RWPE2 (cell line): ENCODE measurements around the gene APP.
"Not testable (repeated sequence)": the region's sequence is repeated elsewhere in the genome, so short reads cannot be mapped to it uniquely, and the experiment has no call there.

Experiments used
- ATAC-seq: fragments of 200-7000 bp; cut with Tn5 transposase; 3 replicates; pipeline ENCODE4 v1.9.1; 2021; ENCODE audit warnings: low read depth
- DNase-seq: peaks from one replicate; pipeline ENCODE4 v3.0.0-alpha.2; 2020; ENCODE audit warnings: low spot score
- H3K27ac ChIP-seq: fragments of 450-650 bp; 2 replicates; pipeline ENCODE4 v1.5.1; 2017; ENCODE audit warnings: mild to moderate bottlenecking; ENCODE audit not compliant: poor library complexity, severe bottlenecking
- H3K27me3 ChIP-seq: fragments of 250-450 bp; sonication (Bioruptor Pico); 2 replicates; pipeline ENCODE4 v1.5.1; 2021; ENCODE audit warnings: mild to moderate bottlenecking, moderate library complexity; ENCODE audit not compliant: insufficient read depth, poor library complexity, severe bottlenecking
- H3K36me3 ChIP-seq: fragments of 250-450 bp; sonication (Bioruptor Pico); 2 replicates; pipeline ENCODE4 v1.5.1; 2020; ENCODE audit warnings: low read depth, mild to moderate bottlenecking, moderate library complexity
- H3K4me1 ChIP-seq: fragments of 250-450 bp; sonication (Bioruptor Pico); 2 replicates; pipeline ENCODE4 v1.5.1; 2021; ENCODE audit warnings: mild to moderate bottlenecking, moderate library complexity; ENCODE audit not compliant: insufficient read depth, poor library complexity, severe bottlenecking
- H3K4me3 ChIP-seq: fragments of 250-450 bp; sonication (Bioruptor Pico); 2 replicates; pipeline ENCODE4 v1.5.1; 2021; ENCODE audit warnings: mild to moderate bottlenecking, moderate library complexity; ENCODE audit not compliant: severe bottlenecking
- H3K9me3 ChIP-seq: fragments of 250-450 bp; sonication (Bioruptor Pico); 2 replicates; pipeline ENCODE4 v1.5.1; 2021; ENCODE audit warnings: mild to moderate bottlenecking, moderate library complexity; ENCODE audit not compliant: severe bottlenecking
- CTCF ChIP-seq: fragments of 450-650 bp; IDR thresholded peaks from one replicate; pipeline ENCODE4 v1.5.1; 2017; ENCODE audit warnings: mild to moderate bottlenecking, moderate library complexity; ENCODE audit not compliant: poor library complexity, severe bottlenecking

The APP gene

DNA sequence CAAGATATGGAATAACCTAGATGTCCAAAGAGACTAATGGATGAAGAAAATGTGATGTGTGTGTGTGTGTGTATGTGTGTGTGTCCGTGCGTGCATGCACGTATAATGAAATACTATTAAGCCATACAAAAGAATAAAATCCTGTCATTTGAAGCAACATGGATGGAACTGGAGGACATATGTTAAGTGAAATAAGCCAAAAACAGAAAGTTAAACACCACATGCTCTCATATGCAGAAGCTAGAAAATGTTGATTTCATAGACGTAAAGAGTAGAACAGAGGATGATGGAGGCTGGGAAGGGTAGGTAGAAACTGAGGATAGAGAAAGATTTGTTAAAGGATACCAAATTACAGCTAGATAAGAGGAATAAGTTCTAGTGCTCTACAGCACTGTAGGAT, 133.7 kb downstream of the APP start:
- H3K4me3 ChIP-seq = no peak overlapping the region
- no peak for TF ChIP-seq CTCF
- H3K9me3 ChIP-seq = no peaks in the 10 kb centered on the region
- H3K4me1 ChIP-seq = peaks cover 6% of the 10 kb centered on the region
- peaks cover 32% of the 10 kb centered on the region for H3K36me3 ChIP-seq
- no peaks in the 10 kb centered on the region for H3K27me3 ChIP-seq
- ATAC-seq (no peak), DNase-seq (no peak)
- no peak overlapping the region for H3K27ac ChIP-seq

DNA sequence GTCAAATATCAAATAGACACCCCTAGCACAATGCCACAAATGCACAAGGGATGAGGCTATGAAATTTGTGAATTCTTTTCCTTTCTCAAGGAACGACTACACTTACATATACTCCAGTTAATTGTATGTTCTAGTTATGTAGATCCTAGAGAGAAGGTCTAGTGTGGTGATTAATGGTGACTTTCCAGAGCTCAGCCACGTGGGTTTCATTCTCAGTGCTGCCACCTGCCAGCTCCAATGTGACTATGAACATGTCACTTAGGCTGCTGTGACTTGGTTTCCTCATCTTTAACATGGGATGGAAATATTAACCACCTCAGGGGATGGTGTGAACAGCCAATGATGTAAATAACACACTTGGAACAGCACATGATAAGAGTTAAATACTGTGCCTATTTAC, 138.3 kb downstream of the APP start:
- no peaks in the 10 kb centered on the region for H3K4me1 ChIP-seq
- DNase-seq = no peak
- H3K36me3 ChIP-seq = peaks cover 41% of the 10 kb centered on the region
- no peak overlapping the region for H3K4me3 ChIP-seq
- no peak overlapping the region for H3K27ac ChIP-seq
- no peak for ATAC-seq
- no peak for TF ChIP-seq CTCF
- no peaks in the 10 kb centered on the region for H3K9me3 ChIP-seq
- H3K27me3 ChIP-seq = no peaks in the 10 kb centered on the region

DNA sequence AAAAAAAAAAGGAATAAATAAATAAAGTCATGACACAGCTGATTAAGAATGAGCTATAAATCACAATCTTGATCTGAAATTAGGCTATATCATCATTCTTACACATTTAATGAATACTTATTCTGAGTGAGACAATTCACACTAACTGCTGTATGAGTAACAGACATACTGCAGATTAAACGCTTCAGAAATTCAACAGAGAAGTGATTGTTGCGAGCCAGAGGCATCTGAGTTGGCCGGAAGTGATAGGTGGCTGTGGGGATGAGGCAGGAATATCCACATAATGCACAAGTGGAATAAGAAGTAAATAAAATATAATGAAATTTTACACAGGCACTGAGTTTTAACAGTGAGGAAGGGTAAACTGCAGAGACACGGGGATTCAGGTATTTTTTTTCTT, 142.4 kb downstream of the APP start:
- Histone ChIP-seq H3K4me3 (no peak overlapping the region), H3K36me3 (peaks cover 48% of the 10 kb centered on the region), H3K27ac (no peak overlapping the region), H3K9me3 (no peaks in the 10 kb centered on the region), H3K27me3 (no peaks in the 10 kb centered on the region), H3K4me1 (no peaks in the 10 kb centered on the region)
- no peak for ATAC-seq
- DNase-seq = no peak
- TF ChIP-seq CTCF = no peak

DNA sequence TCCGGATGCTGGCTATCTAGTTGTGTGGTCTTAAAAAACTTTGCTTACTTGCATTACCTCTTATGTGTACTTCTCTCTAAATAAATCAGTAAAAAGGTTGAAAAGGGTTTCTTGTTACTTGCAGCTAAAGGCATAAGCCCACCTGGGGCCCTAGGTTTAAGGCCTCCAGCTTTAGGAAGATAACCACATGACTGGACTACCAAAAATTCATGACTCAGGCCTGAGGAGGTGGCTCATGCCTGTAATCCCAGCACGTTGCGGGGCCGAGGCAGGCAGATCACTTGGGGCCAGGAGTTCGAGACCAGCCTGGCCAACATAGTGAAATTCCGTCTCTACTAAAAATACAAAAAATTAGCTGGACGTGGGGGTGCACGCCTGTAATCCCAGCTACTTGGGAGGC, 142.9 kb downstream of the APP start:
- no peaks in the 10 kb centered on the region for H3K4me1 ChIP-seq
- H3K27me3 ChIP-seq = no peaks in the 10 kb centered on the region
- DNase-seq = no peak
- H3K9me3 ChIP-seq = no peaks in the 10 kb centered on the region
- peak; percentile 35; the same call in 1 of the 3 replicates for ATAC-seq
- peaks cover 43% of the 10 kb centered on the region for H3K36me3 ChIP-seq
- no peak overlapping the region for H3K4me3 ChIP-seq
- no peak for TF ChIP-seq CTCF
- H3K27ac ChIP-seq = no peak overlapping the region

- Histone ChIP-seq H3K9me3 (no peaks in the 10 kb centered on the region), H3K4me3 (no peak overlapping the region), H3K4me1 (no peaks in the 10 kb centered on the region), H3K36me3 (peaks cover 44% of the 10 kb centered on the region), H3K27ac (no peak overlapping the region), H3K27me3 (no peaks in the 10 kb centered on the region)
- no peak for ATAC-seq
- no peak for TF ChIP-seq CTCF
- no peak for DNase-seq
These were observed 144.7 kb downstream of the APP start for GRCh38 chr21:26025536-26026512.

GRCh38 chr21:26023406-26023805, 147.2 kb downstream of the APP start:
- not testable (repeated sequence) for H3K27ac ChIP-seq, H3K27me3 ChIP-seq, H3K9me3 ChIP-seq, ATAC-seq, H3K4me3 ChIP-seq, DNase-seq, H3K4me1 ChIP-seq
- peaks cover 42% of the 10 kb centered on the region for H3K36me3 ChIP-seq
